GM23338 (cell line): ENCODE measurements around the gene DAPK1.

Experiments used
- EZH2 ChIP-seq: fragments of 200-600 bp; sonication (generic); IDR thresholded peaks from one replicate; pipeline ENCODE4 v1.8.0; 2017; ENCODE audit warnings: antibody characterized with exemption, mild to moderate bottlenecking, low read depth; ENCODE audit not compliant: unreplicated experiment
- POLR2AphosphoS5 ChIP-seq: IDR thresholded peaks from 2 replicates; pipeline ENCODE4 v1.6.1; 2016; ENCODE audit warnings: antibody characterized with exemption, low read depth
- TF ChIP-seq, protein P1 (sequence below), 2 experiments: fragments of 200-600 bp in 1 of 2; sonication (generic) in 1 of 2; conservative IDR thresholded peaks; 2 replicates each; pipeline versions ENCODE4 v1.5.1 to v1.6.1; 2016 to 2017; ENCODE audit warnings: antibody characterized with exemption in 2 of 2, low read depth in 2 of 2, mild to moderate bottlenecking in 2 of 2, moderate library complexity in 1 of 2
- TF ChIP-seq, protein P2 (sequence below): IDR thresholded peaks from one replicate; pipeline ENCODE4 v1.6.1; 2018; ENCODE audit warnings: antibody characterized with exemption; ENCODE audit not compliant: unreplicated experiment

DNA sequence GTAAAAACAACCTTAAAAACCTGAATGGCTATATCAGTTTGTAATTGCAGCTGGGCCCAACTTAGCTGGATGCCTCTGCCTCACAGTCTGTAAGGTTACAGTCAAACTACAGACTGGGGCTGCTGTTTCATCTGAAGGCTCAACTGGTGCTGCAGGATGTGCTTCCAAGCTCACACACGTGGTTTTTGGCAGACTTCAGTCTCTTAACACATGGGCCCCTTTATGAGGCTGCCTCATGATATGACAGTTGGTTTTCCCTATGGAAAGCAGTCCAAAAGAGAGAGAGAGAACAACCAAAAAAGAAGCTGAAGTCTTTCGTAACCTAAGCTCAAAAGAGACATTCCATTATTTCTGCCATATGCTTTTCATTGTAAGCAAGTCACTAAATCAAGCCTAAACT is 255.6 kb downstream of the DAPK1 start:
- TF ChIP-seq, protein P1, sequence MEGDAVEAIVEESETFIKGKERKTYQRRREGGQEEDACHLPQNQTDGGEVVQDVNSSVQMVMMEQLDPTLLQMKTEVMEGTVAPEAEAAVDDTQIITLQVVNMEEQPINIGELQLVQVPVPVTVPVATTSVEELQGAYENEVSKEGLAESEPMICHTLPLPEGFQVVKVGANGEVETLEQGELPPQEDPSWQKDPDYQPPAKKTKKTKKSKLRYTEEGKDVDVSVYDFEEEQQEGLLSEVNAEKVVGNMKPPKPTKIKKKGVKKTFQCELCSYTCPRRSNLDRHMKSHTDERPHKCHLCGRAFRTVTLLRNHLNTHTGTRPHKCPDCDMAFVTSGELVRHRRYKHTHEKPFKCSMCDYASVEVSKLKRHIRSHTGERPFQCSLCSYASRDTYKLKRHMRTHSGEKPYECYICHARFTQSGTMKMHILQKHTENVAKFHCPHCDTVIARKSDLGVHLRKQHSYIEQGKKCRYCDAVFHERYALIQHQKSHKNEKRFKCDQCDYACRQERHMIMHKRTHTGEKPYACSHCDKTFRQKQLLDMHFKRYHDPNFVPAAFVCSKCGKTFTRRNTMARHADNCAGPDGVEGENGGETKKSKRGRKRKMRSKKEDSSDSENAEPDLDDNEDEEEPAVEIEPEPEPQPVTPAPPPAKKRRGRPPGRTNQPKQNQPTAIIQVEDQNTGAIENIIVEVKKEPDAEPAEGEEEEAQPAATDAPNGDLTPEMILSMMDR (conservative IDR thresholded peaks at IDR 0.05; ENCODE audit: low read depth in 2 of 2) = no peak
- TF ChIP-seq POLR2AphosphoS5 (no peak), EZH2 (no peak)
- TF ChIP-seq, protein P2, sequence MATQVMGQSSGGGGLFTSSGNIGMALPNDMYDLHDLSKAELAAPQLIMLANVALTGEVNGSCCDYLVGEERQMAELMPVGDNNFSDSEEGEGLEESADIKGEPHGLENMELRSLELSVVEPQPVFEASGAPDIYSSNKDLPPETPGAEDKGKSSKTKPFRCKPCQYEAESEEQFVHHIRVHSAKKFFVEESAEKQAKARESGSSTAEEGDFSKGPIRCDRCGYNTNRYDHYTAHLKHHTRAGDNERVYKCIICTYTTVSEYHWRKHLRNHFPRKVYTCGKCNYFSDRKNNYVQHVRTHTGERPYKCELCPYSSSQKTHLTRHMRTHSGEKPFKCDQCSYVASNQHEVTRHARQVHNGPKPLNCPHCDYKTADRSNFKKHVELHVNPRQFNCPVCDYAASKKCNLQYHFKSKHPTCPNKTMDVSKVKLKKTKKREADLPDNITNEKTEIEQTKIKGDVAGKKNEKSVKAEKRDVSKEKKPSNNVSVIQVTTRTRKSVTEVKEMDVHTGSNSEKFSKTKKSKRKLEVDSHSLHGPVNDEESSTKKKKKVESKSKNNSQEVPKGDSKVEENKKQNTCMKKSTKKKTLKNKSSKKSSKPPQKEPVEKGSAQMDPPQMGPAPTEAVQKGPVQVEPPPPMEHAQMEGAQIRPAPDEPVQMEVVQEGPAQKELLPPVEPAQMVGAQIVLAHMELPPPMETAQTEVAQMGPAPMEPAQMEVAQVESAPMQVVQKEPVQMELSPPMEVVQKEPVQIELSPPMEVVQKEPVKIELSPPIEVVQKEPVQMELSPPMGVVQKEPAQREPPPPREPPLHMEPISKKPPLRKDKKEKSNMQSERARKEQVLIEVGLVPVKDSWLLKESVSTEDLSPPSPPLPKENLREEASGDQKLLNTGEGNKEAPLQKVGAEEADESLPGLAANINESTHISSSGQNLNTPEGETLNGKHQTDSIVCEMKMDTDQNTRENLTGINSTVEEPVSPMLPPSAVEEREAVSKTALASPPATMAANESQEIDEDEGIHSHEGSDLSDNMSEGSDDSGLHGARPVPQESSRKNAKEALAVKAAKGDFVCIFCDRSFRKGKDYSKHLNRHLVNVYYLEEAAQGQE = no peak
